AG09319 (cell line): ENCODE measurements around the gene MYCBPAP.

Experiments used
- DNase-seq: peaks from one replicate; pipeline ENCODE4 v3.0.0-alpha.2; 2010; ENCODE audit warnings: low read depth; ENCODE audit errors: extremely low read depth
- CTCF ChIP-seq: IDR thresholded peaks from 2 replicates; pipeline ENCODE4 v1.5.1; 2011; ENCODE audit warnings: low read depth, mild to moderate bottlenecking, inconsistent platforms, low read length, moderate library complexity

Gene MYCBPAP

GRCh38 chr17:50484386-50485155 is 23.7 kb upstream of the MYCBPAP start:
- TF ChIP-seq CTCF: no peak
- no peak for DNase-seq

GRCh38 chr17:50487213-50488096 is 20.8 kb upstream of the MYCBPAP start:
- TF ChIP-seq CTCF: no peak
- DNase-seq: no peak

GRCh38 chr17:50488880-50489279 is 19.4 kb upstream of the MYCBPAP start:
- no peak for DNase-seq

GRCh38 chr17:50491505-50491904 is 16.7 kb upstream of the MYCBPAP start:
- TF ChIP-seq CTCF: no peak
- DNase-seq: no peak

More at GRCh38 chr17:50488880-50489279, 19.4 kb upstream of the MYCBPAP start:
- TF ChIP-seq CTCF: no peak

GRCh38 chr17:50492214-50492613 is 16.0 kb upstream of the MYCBPAP start:
- TF ChIP-seq CTCF: no peak
- DNase-seq: no peak

- no peak for DNase-seq
Observed at GRCh38 chr17:50493744-50494143, 14.5 kb upstream of the MYCBPAP start.

More at GRCh38 chr17:50493744-50494143, 14.5 kb upstream of the MYCBPAP start:
- no peak for TF ChIP-seq CTCF
